Karpas-422 (cell line): Measurements from ENCODE around the gene SERPINB4. TPM values are rescaled to one million over a fixed set of nuclear protein-coding genes. Genes with fewer than 3 reads are reported as not detected.

Experiments
- DNase-seq: peaks from one replicate; pipeline ENCODE4 v3.0.0-alpha.2; 2015
- H2AFZ ChIP-seq: fragments of 200-600 bp; sonication (generic); 2 replicates; pipeline ENCODE4 v1.6.1; 2014; ENCODE audit warnings: antibody characterized with exemption, low read length, mixed read lengths
- H3K27ac ChIP-seq: fragments of 200-600 bp; sonication (generic); 2 replicates; pipeline ENCODE4 v1.5.1; 2014; ENCODE audit warnings: mild to moderate bottlenecking, low read length, moderate library complexity
- H3K27me3 ChIP-seq: fragments of 200-600 bp; sonication (generic); 2 replicates; pipeline ENCODE4 v1.6.1; 2014; ENCODE audit warnings: low read length, mixed read lengths
- H3K36me3 ChIP-seq: fragments of 200-600 bp; sonication (generic); 2 replicates; pipeline ENCODE4 v1.6.1; 2014; ENCODE audit warnings: low read length, mixed read lengths; ENCODE audit not compliant: insufficient read depth
- H3K4me1 ChIP-seq: fragments of 200-600 bp; sonication (generic); 2 replicates; pipeline ENCODE4 v1.6.1; 2014; ENCODE audit warnings: mild to moderate bottlenecking, low read length, mixed read lengths
- H3K4me2 ChIP-seq: fragments of 200-600 bp; sonication (generic); 2 replicates; pipeline ENCODE4 v1.6.1; 2014; ENCODE audit warnings: low read length, low read depth, mild to moderate bottlenecking; ENCODE audit not compliant: poor library complexity, severe bottlenecking
- H3K4me3 ChIP-seq: fragments of 200-600 bp; sonication (generic); 2 replicates; pipeline ENCODE4 v1.5.1; 2014; ENCODE audit warnings: mild to moderate bottlenecking, antibody characterized with exemption, low read length, mixed read lengths
- H3K79me2 ChIP-seq: fragments of 200-600 bp; sonication (generic); 2 replicates; pipeline ENCODE4 v1.6.1; 2014; ENCODE audit warnings: mild to moderate bottlenecking, low read length, mixed read lengths
- H3K9ac ChIP-seq: fragments of 200-600 bp; sonication (generic); 2 replicates; pipeline ENCODE4 v1.6.0; 2014; ENCODE audit warnings: low read length
- H3K9me2 ChIP-seq: fragments of 200-600 bp; sonication (generic), shearing (Covaris generic); replicated peaks from 2 replicates; pipeline ENCODE4 v1.6.0; 2014; ENCODE audit warnings: mild to moderate bottlenecking, low read length, moderate library complexity; ENCODE audit not compliant: insufficient read depth
- H3K9me3 ChIP-seq: fragments of 300-700, 200-600 bp; sonication (generic); 2 replicates; pipeline ENCODE4 v1.6.1; 2014; ENCODE audit warnings: low read length, mixed read lengths
- H4K20me1 ChIP-seq: fragments of 200-600 bp; sonication (generic); 2 replicates; pipeline ENCODE4 v1.6.1; 2014; ENCODE audit warnings: mild to moderate bottlenecking, antibody characterized with exemption, low read length, low read depth; ENCODE audit not compliant: insufficient read depth
- total RNA-seq: library from RNA; depleted of rRNA; stranded (reverse); fragments of >200 nt; shearing (Covaris generic); gene quantifications from 2 replicates; pipeline ENCODE4 v1.2.3, GENCODE V29; 2014; ENCODE audit warnings: low replicate concordance

SERPINB4 gene
- total RNA-seq, 1 experiment from 2014 or later = not detected

- H3K79me2 ChIP-seq = no peaks in the 10 kb centered on the region
- peaks cover 7% of the 10 kb centered on the region; the same call in 1 of the 2 replicates for H3K9me3 ChIP-seq
Observed at GRCh38 chr18:63617915-63618234, 26.2 kb downstream of the SERPINB4 start.

GRCh38 chr18:63617049-63617914, 26.8 kb downstream of the SERPINB4 start:
- H3K79me2 ChIP-seq = no peaks in the 10 kb centered on the region
- peaks cover 11% of the 10 kb centered on the region for H3K4me1 ChIP-seq
- no peak overlapping the region for H2AFZ ChIP-seq
- H3K36me3 ChIP-seq = no peaks in the 10 kb centered on the region
- H3K9ac ChIP-seq = no peak overlapping the region
- H3K9me3 ChIP-seq = peaks cover 7% of the 10 kb centered on the region; the same call in 1 of the 2 replicates
- H3K27ac ChIP-seq = no peak overlapping the region
- no peak overlapping the region for H3K4me2 ChIP-seq
- 0 out of 2 replicates have a peak, but pooled peaks cover 3% of the 10 kb centered on the region for H3K27me3 ChIP-seq
- no peak overlapping the region for H3K4me3 ChIP-seq
- H3K9me2 ChIP-seq = 0 out of 2 replicates have a peak, but pooled peaks cover 6% of the 10 kb centered on the region
- H4K20me1 ChIP-seq = no peaks in the 10 kb centered on the region
- DNase-seq = no peak

More at GRCh38 chr18:63617915-63618234, 26.2 kb downstream of the SERPINB4 start:
- Histone ChIP-seq H3K9ac (no peak overlapping the region), H2AFZ (no peak overlapping the region), H3K4me3 (no peak overlapping the region), H3K4me2 (no peak overlapping the region), H3K4me1 (peaks cover 11% of the 10 kb centered on the region), H4K20me1 (no peaks in the 10 kb centered on the region), H3K27ac (no peak overlapping the region), H3K9me2 (0 out of 2 replicates have a peak, but pooled peaks cover 6% of the 10 kb centered on the region), H3K27me3 (0 out of 2 replicates have a peak, but pooled peaks cover 3% of the 10 kb centered on the region), H3K36me3 (no peaks in the 10 kb centered on the region)
- DNase-seq = no peak

- no peaks in the 10 kb centered on the region for H3K9me2 ChIP-seq
Observed at GRCh38 chr18:63613420-63613819, 30.6 kb downstream of the SERPINB4 start.

GRCh38 chr18:63606526-63606925, 37.5 kb downstream of the SERPINB4 start:
- no peaks in the 10 kb centered on the region for H3K4me1 ChIP-seq
- no peak overlapping the region for H3K9ac ChIP-seq
- H2AFZ ChIP-seq = no peak overlapping the region
- H3K27ac ChIP-seq = no peak overlapping the region
- H3K9me3 ChIP-seq = no peaks in the 10 kb centered on the region
- H3K9me2 ChIP-seq = no peaks in the 10 kb centered on the region
- no peak overlapping the region for H3K4me3 ChIP-seq
- H3K27me3 ChIP-seq = no peaks in the 10 kb centered on the region
- H3K79me2 ChIP-seq = no peaks in the 10 kb centered on the region
- no peak for DNase-seq
- no peaks in the 10 kb centered on the region for H4K20me1 ChIP-seq
- H3K4me2 ChIP-seq = no peak overlapping the region
- no peaks in the 10 kb centered on the region for H3K36me3 ChIP-seq

More at GRCh38 chr18:63613420-63613819, 30.6 kb downstream of the SERPINB4 start:
- no peak overlapping the region for H3K27ac ChIP-seq
- no peak for DNase-seq
- H3K4me3 ChIP-seq = no peak overlapping the region
- H3K27me3 ChIP-seq = 0 out of 2 replicates have a peak, but pooled peaks cover 3% of the 10 kb centered on the region
- H2AFZ ChIP-seq = no peak overlapping the region
- H4K20me1 ChIP-seq = no peaks in the 10 kb centered on the region
- no peaks in the 10 kb centered on the region for H3K79me2 ChIP-seq
- no peak overlapping the region for H3K4me2 ChIP-seq
- peaks cover 6% of the 10 kb centered on the region for H3K4me1 ChIP-seq
- no peaks in the 10 kb centered on the region for H3K36me3 ChIP-seq
- no peak overlapping the region for H3K9ac ChIP-seq
- no peaks in the 10 kb centered on the region for H3K9me3 ChIP-seq

GRCh38 chr18:63604791-63605567, 39.1 kb downstream of the SERPINB4 start:
- H4K20me1 ChIP-seq = no peaks in the 10 kb centered on the region
- DNase-seq = no peak
- H3K9me3 ChIP-seq = no peaks in the 10 kb centered on the region
- H3K27ac ChIP-seq = no peak overlapping the region
- no peak overlapping the region for H3K4me3 ChIP-seq
- no peaks in the 10 kb centered on the region for H3K4me1 ChIP-seq
- no peaks in the 10 kb centered on the region for H3K9me2 ChIP-seq
- H2AFZ ChIP-seq = no peak overlapping the region
- H3K79me2 ChIP-seq = no peaks in the 10 kb centered on the region
- no peak overlapping the region for H3K9ac ChIP-seq
- H3K36me3 ChIP-seq = no peaks in the 10 kb centered on the region
- H3K27me3 ChIP-seq = no peaks in the 10 kb centered on the region
- H3K4me2 ChIP-seq = no peak overlapping the region

GRCh38 chr18:63603772-63604171, 40.3 kb downstream of the SERPINB4 start:
- H3K27me3 ChIP-seq = no peaks in the 10 kb centered on the region
- no peak for DNase-seq
- H3K36me3 ChIP-seq = no peaks in the 10 kb centered on the region
- no peaks in the 10 kb centered on the region for H4K20me1 ChIP-seq
- H3K4me2 ChIP-seq = no peak overlapping the region
- no peaks in the 10 kb centered on the region for H3K9me2 ChIP-seq
- H3K27ac ChIP-seq = no peak overlapping the region
- no peak overlapping the region for H3K4me3 ChIP-seq
- no peaks in the 10 kb centered on the region for H3K79me2 ChIP-seq
- H3K9ac ChIP-seq = no peak overlapping the region
- no peaks in the 10 kb centered on the region for H3K4me1 ChIP-seq
- H3K9me3 ChIP-seq = no peaks in the 10 kb centered on the region
- H2AFZ ChIP-seq = no peak overlapping the region

- H3K36me3 ChIP-seq = no peaks in the 10 kb centered on the region
- H3K4me3 ChIP-seq = no peak overlapping the region
- H4K20me1 ChIP-seq = no peaks in the 10 kb centered on the region
- H3K9ac ChIP-seq = no peak overlapping the region
- no peak overlapping the region for H3K4me2 ChIP-seq
- H3K79me2 ChIP-seq = no peaks in the 10 kb centered on the region
- H3K9me2 ChIP-seq = no peaks in the 10 kb centered on the region
- H3K27me3 ChIP-seq = no peaks in the 10 kb centered on the region
- no peaks in the 10 kb centered on the region for H3K9me3 ChIP-seq
- H3K27ac ChIP-seq = no peak overlapping the region
- no peak overlapping the region for H2AFZ ChIP-seq
- DNase-seq = no peak
- H3K4me1 ChIP-seq = no peaks in the 10 kb centered on the region
Observed at GRCh38 chr18:63603355-63603754, 40.7 kb downstream of the SERPINB4 start.

GRCh38 chr18:63596964-63597363, 47.1 kb downstream of the SERPINB4 start:
- H3K27me3 ChIP-seq = no peaks in the 10 kb centered on the region
- H3K9me3 ChIP-seq = no peaks in the 10 kb centered on the region
- DNase-seq = no peak
- H3K27ac ChIP-seq = no peak overlapping the region
- no peaks in the 10 kb centered on the region for H3K79me2 ChIP-seq
- no peak overlapping the region for H3K4me3 ChIP-seq
- no peak overlapping the region for H2AFZ ChIP-seq
- H3K4me1 ChIP-seq = no peaks in the 10 kb centered on the region
- no peaks in the 10 kb centered on the region for H3K9me2 ChIP-seq
- H3K4me2 ChIP-seq = no peak overlapping the region
- H4K20me1 ChIP-seq = no peaks in the 10 kb centered on the region
- no peaks in the 10 kb centered on the region for H3K36me3 ChIP-seq
- H3K9ac ChIP-seq = no peak overlapping the region
